Esophagus muscularis mucosa (tissue), 4 donors: ENCODE results near the gene CRACDL. TPM values are rescaled to one million over a fixed set of nuclear protein-coding genes. Genes with fewer than 3 reads are reported as not detected.

Experiments used
- DNase-seq: peaks from one replicate; pipeline ENCODE4 v3.0.0-alpha.2; 2017; ENCODE audit errors: extremely low spot score
- H3K27ac ChIP-seq, 4 donors: fragments of 200-600 bp; sonication (generic); replicated peaks in 1 of 4; 1 replicate in 3 of 4; 2 replicates in 1 of 4; pipeline ENCODE4 v1.5.1; 2016 to 2019; ENCODE audit warnings: mild to moderate bottlenecking in 1 of 4
- H3K27me3 ChIP-seq, 4 donors: fragments of 200-600 bp; sonication (generic); one replicate each; pipeline versions ENCODE4 v1.5.1 to v1.6.0; 2016 to 2019
- H3K36me3 ChIP-seq, 4 donors: fragments of 200-600 bp; sonication (generic); one replicate each; pipeline ENCODE4 v1.5.1; 2016 to 2019
- H3K4me1 ChIP-seq, 4 donors: fragments of 200-600 bp; sonication (generic); one replicate each; pipeline ENCODE4 v1.5.1; 2016 to 2019
- H3K4me3 ChIP-seq, 4 donors: fragments of 200-600 bp; sonication (generic); 1 replicate in 2 of 4; 2 replicates in 2 of 4; pipeline ENCODE4 v1.5.1; 2016 to 2019; ENCODE audit warnings: mild to moderate bottlenecking in 4 of 4, moderate library complexity in 1 of 4
- H3K9me3 ChIP-seq, 4 donors: fragments of 200-600 bp; sonication (generic); 1 replicate in 3 of 4; 2 replicates in 1 of 4; pipeline ENCODE4 v1.5.1; 2016 to 2019
- EP300 ChIP-seq: sonication (generic); formaldehyde crosslinking; IDR thresholded peaks from one replicate; pipeline ENCODE4 v1.6.1; 2017; ENCODE audit warnings: antibody characterized with exemption
- POLR2A ChIP-seq: fragments of 450-650 bp; IDR thresholded peaks from one replicate; pipeline ENCODE4 v1.6.1; 2017; ENCODE audit warnings: antibody characterized with exemption, moderate library complexity, mild to moderate bottlenecking, low read depth
- POLR2AphosphoS5 ChIP-seq, 2 donors: sonication (generic); formaldehyde crosslinking; IDR thresholded peaks; one replicate each; pipeline ENCODE4 v1.6.1; 2017; ENCODE audit warnings: antibody characterized with exemption in 2 of 2
- whole genome bisulfite sequencing: methylation state at CpG from one replicate; pipeline ENCODE4 v1.1.5; 2018; 5-methylcytosine and 5-hydroxymethylcytosine counted together
- intact Hi-C: fragments of 100-400 bp; cut with DNase I; formaldehyde crosslinking; loops from one replicate; pipeline ENCODE4 v1.15.1; 2023
- total RNA-seq, 4 donors: library from RNA; depleted of rRNA; stranded (reverse); fragments of >200 nt; gene quantifications; one replicate each; pipeline versions ENCODE4 v1.1.0 to v1.2.1, GENCODE V29; 2016
- TF ChIP-seq, protein P1 (sequence below), 3 experiments: fragments of 200-600 bp in 2 of 3; fragments of 450-650 bp in 1 of 3; sonication (generic) in 2 of 3; IDR thresholded peaks; one replicate each; pipeline ENCODE4 v1.5.1; 2017 to 2019; ENCODE audit warnings: antibody characterized with exemption in 3 of 3, mild to moderate bottlenecking in 2 of 3, moderate library complexity in 1 of 3

The CRACDL gene
- total RNA-seq, 4 donors from 2014 or later: 1.7 to 4.7 (median 3.3) TPM

DNA sequence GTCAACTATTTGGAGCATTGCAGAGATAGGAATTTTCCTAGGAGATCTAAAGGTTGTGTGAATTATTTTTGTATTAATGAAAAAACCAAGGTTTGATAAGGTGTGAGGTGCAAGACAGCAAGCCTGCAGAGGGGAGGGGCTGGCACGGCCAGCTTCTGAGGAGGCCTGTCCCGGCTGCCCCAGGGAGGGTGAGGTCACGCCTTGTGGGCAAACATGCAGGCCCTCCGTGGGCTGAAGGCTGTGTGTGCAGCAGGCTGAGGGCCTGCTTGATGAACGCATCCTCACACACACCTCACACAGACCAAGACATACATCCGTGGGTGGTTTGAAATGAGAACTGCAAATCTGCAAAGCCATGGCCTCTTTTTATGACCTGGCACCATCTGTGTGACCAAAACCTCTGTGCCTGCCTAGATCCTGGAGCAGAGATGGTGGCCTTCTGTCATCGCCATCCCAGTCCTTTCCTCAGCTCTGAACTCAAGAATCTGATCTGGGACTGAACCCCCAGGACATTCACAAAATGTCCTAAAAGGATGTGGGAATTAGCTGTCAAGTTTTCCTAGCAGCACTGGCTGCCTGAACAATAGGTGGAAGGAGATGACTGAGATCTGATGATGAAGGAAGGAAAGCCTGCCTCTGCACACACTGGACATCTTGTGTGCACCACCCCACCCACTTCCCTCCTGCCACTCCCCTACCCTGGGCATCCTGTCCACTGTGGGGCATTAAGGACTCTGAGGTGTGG, 102.7 kb downstream of the CRACDL start:
- no peaks in the 10 kb centered on the region for H3K27me3 ChIP-seq
- no peaks in the 10 kb centered on the region for H3K36me3 ChIP-seq
- WGBS: 76% methylated on average over 6 of the region's 7 CpGs
- no peak overlapping the region for H3K4me3 ChIP-seq
- DNase-seq: no peak
- no peaks in the 10 kb centered on the region for H3K9me3 ChIP-seq
- intact Hi-C loops: no loop called here
- peaks cover 4 to 21% (median 9%) of the 10 kb centered on the region in 4 donors for H3K4me1 ChIP-seq
- TF ChIP-seq POLR2A: no peak
- TF ChIP-seq POLR2AphosphoS5 (IDR thresholded peaks at IDR 0.05): peak; percentile 46 to 64
- peak; percentile 60 for TF ChIP-seq EP300
- peak overlapping the region in 3 of 4 donors; percentile 51 to 71 (median 70) for H3K27ac ChIP-seq

DNA sequence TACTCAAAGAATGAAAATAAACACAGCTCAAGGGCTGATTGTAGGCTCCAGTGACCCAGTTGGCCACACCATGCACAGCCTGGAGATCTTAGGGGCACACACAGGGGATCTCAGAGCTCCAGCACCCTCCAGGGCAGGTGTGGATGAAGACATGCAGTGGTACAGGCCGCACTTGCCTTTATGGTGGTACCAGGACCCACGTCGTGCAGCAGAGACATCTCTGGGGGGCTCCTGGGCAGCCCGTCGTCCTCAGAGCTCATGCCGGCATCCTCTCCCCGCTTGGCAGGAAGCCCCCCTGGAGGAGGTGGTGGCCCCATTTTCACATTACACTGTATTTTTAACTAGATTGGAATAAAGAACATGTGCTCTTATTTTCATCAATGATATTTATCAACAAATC, 103.9 kb downstream of the CRACDL start:
- TF ChIP-seq EP300 (no peak), POLR2A (no peak), POLR2AphosphoS5 (IDR thresholded peaks at IDR 0.05) (no peak)
- TF ChIP-seq, protein P1, sequence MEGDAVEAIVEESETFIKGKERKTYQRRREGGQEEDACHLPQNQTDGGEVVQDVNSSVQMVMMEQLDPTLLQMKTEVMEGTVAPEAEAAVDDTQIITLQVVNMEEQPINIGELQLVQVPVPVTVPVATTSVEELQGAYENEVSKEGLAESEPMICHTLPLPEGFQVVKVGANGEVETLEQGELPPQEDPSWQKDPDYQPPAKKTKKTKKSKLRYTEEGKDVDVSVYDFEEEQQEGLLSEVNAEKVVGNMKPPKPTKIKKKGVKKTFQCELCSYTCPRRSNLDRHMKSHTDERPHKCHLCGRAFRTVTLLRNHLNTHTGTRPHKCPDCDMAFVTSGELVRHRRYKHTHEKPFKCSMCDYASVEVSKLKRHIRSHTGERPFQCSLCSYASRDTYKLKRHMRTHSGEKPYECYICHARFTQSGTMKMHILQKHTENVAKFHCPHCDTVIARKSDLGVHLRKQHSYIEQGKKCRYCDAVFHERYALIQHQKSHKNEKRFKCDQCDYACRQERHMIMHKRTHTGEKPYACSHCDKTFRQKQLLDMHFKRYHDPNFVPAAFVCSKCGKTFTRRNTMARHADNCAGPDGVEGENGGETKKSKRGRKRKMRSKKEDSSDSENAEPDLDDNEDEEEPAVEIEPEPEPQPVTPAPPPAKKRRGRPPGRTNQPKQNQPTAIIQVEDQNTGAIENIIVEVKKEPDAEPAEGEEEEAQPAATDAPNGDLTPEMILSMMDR (IDR thresholded peaks at IDR 0.05): no peak
- peaks cover 1 to 21% (median 7%) of the 10 kb centered on the region in 4 donors for H3K4me1 ChIP-seq
- H3K27ac ChIP-seq: no peak overlapping the region
- H3K4me3 ChIP-seq: no peak overlapping the region
- no peaks in the 10 kb centered on the region for H3K27me3 ChIP-seq
- H3K9me3 ChIP-seq: no peaks in the 10 kb centered on the region
- WGBS: 92% methylated on average over 7 of the region's 7 CpGs
- H3K36me3 ChIP-seq: no peaks in the 10 kb centered on the region
- intact Hi-C loops: no loop called here
- DNase-seq: no peak

DNA sequence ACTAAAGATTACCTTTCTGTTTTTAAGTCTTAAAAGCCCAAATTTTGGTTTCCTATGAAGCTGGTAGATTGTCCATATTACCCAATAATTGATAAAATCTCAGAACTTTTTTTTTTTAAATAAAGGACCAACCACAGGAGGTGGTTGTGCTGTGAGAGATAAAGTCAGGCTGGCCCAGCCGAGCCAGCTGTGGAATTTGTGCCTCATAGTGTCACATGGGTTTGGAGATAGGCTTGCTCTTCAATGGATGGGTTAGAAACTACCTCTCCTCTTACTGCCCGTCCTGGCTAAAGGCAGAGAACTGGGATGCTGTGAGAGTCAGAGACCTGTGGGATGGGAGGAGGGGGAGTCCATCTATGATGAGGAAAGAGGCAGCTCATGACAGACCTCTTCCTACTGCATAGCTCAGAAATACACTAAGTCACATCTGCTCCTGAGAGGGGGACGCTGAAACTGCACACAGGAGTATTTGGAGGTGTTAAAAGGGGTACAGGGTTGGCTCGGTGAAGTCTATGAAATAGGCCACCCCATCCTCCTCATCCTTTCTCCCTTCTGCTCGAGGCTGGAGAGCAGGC, 105.4 kb downstream of the CRACDL start:
- Histone ChIP-seq H3K27ac (no peak overlapping the region), H3K4me1 (peaks cover 0 to 24% (median 3%) of the 10 kb centered on the region in 4 donors), H3K36me3 (no peaks in the 10 kb centered on the region), H3K9me3 (no peaks in the 10 kb centered on the region), H3K4me3 (no peak overlapping the region), H3K27me3 (no peaks in the 10 kb centered on the region)
- intact Hi-C loops: no loop called here
- DNase-seq: peak; percentile 85
- no peak for TF ChIP-seq EP300
- TF ChIP-seq POLR2AphosphoS5 (IDR thresholded peaks at IDR 0.05): no peak
- no peak for TF ChIP-seq POLR2A
- TF ChIP-seq, protein P1 (IDR thresholded peaks at IDR 0.05): no peak
- 90% methylated on average over 5 of the region's 5 CpGs for WGBS

DNA sequence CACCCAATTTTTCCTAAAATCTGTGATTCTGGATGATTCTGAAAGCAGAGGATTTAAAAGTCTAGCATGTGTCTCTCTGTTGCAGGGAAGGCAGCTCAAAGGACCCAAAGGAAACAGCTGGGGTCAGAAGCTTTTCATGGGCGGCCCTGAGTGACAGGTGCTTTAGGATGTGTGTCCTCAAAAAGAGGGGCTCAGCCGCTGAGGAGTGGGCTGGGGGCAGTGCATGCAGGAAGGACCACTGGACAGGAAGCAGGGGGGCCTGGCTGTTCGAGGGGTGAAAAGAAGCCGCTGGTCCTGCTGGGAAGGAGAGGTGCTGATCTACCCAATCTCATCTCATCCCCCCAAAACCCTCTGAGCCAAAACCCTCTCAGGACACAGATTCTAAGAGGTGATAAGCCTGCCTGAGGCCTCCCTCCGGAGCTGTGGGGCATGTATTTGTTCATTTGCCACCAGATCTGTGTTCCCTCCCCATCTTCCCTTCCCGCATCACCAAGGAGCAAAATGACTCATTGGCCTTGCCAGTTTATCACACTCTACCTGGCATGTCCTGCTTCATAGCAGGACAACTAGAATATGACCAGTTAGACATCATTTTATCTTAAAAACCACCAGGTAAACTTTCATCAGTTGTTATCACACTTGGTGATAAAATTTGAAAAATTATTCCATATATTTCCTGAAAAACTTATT, 106.3 kb downstream of the CRACDL start:
- intact Hi-C loops: no loop called here
- TF ChIP-seq, protein P1 (IDR thresholded peaks at IDR 0.05): no peak
- no peak for TF ChIP-seq POLR2AphosphoS5 (IDR thresholded peaks at IDR 0.05)
- no peak for TF ChIP-seq EP300
- no peak for TF ChIP-seq POLR2A

DNA sequence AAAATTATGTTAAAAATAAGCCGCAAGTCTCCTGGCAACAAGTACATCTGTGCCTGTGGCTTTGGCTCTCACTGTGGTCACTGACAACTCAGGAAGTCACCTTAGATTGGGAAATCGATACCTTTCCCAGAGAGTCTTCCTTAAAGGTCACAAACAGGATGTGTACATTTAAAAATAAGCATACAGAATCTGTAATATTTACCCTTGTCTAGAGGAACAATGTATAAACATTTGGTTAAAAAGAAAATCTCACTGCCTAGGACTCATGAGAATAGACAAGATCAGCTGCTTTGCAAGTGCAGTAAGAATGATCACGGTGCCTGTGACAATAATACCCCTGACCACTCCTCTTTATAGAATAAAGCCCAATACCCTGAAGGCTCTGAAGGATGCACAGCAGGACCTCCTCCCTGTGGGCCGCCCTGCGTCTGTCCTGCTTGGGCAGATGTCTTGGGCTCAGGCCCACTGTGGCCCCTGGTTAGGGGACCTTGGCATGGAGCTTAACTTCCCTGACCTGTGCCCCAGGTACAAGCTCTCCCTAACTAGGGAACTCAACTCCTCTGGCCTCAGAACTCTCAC, 107.1 kb downstream of the CRACDL start:
- no peaks in the 10 kb centered on the region for H3K9me3 ChIP-seq
- no peak for DNase-seq
- no peaks in the 10 kb centered on the region for H3K27me3 ChIP-seq
- H3K4me3 ChIP-seq: no peak overlapping the region
- intact Hi-C loops: no loop called here
- TF ChIP-seq POLR2A (no peak), POLR2AphosphoS5 (IDR thresholded peaks at IDR 0.05) (no peak), EP300 (no peak)
- TF ChIP-seq, protein P1 (IDR thresholded peaks at IDR 0.05): no peak
- H3K27ac ChIP-seq: no peak overlapping the region
- WGBS: 83% methylated on average over 5 of the region's 5 CpGs
- peaks cover 0 to 37% (median 8%) of the 10 kb centered on the region in 4 donors for H3K4me1 ChIP-seq
- H3K36me3 ChIP-seq: no peaks in the 10 kb centered on the region

More for the DNA sequence above, 106.3 kb downstream of the CRACDL start:
- no peaks in the 10 kb centered on the region for H3K27me3 ChIP-seq
- H3K36me3 ChIP-seq: no peaks in the 10 kb centered on the region
- WGBS: 75% methylated on average over 5 of the region's 6 CpGs
- H3K4me3 ChIP-seq: no peak overlapping the region
- peaks cover 0 to 34% (median 7%) of the 10 kb centered on the region in 4 donors for H3K4me1 ChIP-seq
- H3K27ac ChIP-seq: no peak overlapping the region
- H3K9me3 ChIP-seq: no peaks in the 10 kb centered on the region
- peak; percentile 90 for DNase-seq
